NCI-H2029 treated with DMSO at 0.1 percent for 48 hours (cell line): ENCODE data around the gene TTC7B.
A peak's percentile ranks its signal among the peaks of the same experiment; 100 is the strongest.

Source experiments
- DNase-seq: peaks from one replicate; lab custom pipeline; 2025; lab: John Stamatoyannopoulos, UW

The TTC7B gene

GRCh38 chr14:90775441-90775840 is 40.8 kb downstream of the TTC7B start:
- no peak for DNase-seq

DNA sequence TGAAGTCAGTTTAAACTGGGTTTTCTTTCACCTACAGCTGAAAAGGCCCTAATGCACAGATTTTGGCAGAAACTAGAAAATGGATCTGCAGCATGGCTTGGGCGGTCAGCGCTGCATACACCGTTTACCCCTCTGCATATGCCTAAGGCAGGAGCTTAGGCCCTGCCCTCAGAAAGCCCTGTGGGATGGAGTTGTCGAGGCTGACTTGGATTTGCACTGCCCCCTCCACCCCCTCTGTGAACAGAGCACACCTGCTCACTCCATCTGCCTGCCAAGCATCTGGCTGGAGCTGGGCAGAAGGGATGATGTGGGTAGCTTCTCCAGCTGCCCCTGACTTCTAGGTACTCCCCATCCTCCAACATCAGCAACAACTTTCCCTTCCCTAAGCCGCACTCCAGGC is 41.9 kb downstream of the TTC7B start:
- no peak for DNase-seq

DNA sequence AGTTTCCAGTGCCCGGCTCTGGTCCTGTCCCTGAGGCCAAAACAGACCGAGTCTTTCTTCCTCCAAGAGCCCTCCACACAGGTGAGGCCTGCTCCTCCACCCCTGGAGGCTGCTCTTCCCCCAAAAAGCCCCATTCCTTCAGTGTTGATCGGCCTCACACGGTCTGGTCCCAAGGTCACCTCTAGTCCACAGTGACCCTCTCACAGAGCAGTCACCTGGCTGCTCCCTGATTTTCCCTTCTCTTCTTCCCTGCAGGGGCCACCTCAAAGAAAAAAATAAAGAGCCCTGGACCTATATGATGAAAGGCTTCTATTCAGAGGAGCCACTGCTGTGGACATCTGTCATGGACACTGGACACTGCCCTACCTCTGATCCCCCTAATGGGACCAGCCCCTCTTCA is 42.5 kb downstream of the TTC7B start:
- no peak for DNase-seq

- DNase-seq, result no peak
These were observed 43.1 kb downstream of the TTC7B start for GRCh38 chr14:90773196-90773486.

DNA sequence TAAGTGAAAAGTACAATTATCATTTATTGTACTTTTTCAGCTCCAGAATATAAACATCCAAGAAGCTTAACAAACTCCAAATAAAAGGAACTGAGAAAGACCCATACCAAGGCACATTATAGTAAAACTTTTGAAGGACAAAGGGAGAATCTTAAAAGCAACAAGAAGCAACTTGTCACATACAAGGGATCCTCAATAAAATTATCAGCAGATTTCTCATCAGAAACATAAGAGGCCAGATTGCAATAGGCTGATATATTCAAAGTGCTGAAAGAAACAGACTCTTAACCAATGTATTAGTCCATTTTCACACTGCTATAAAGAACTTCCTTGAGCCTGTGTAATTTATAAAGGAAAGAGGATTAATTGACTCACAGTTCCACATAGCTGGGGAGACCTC is 48.3 kb downstream of the TTC7B start:
- no peak for DNase-seq

- DNase-seq, result peak; percentile 4
These were observed 55.5 kb downstream of the TTC7B start for GRCh38 chr14:90760591-90761316.

DNA sequence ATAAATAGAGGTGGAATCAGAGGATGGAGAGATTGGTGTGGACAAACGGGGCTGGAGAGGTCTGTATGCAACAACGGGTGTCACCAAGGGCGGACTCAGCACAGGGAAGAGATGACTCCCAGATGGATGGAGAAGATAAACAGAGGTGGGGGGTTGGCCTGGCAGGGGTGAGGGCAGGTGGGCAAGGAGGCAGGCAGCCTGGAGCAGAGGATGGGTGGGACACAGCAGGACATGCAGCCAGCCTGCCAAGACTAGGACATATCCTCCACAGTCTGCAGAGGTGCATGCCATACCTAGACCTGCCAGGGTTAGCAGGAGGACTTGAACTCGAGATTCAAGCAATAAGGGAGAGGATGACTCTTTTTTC is 56.2 kb downstream of the TTC7B start:
- DNase-seq, result no peak

DNA sequence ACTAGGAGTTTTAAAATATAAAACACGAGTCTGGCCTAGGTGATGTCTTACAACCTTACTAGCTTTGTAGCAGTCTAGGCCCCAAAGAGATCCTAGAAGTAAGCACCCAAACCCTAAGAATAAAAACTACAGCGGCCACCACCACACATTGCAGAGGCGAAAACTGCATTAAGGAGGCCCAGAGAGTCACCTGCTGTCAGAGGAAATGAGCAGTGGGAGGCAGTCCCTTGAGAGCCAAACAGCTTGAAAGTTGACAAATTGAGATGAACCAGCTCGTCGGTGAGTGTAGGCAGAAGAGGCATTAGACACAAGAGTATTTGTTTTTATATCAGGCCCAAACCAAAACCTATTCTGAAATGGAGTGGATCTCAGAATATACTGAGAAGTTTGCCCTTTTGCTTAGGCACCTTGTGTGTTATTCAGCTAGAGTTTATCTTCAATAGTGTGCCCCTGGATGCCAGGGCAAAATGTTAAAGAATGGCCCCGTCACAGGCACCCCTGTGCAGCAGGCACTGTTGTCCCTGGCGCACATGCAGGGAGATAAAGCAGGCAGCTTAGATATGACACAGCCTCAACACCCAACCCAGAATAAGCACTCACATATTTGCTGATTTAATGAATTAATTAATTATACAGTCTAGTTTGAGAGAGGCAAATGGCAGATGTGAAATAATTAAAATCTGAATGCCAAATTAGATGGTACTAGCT is 56.7 kb downstream of the TTC7B start:
- DNase-seq, result no peak

DNA sequence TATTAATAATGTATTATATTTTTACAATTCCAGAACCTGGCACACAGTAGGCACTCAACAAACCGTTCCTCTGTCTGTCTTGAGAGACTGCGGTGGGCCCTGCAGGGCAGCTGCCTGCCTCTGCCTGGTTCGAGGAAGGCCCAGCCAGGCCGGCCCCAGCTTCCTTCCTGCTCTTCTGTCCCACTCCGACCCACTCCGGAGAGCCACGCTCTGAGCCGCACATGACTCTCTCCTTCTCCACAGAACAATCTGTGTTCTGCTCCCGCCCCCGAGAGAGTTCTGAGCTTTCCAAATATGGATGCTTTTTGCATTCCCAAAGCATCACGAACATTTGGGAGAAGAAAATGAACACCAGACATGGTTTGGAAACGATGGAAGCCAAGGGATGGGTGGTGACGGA is 57.3 kb downstream of the TTC7B start:
- DNase-seq, result no peak

DNA sequence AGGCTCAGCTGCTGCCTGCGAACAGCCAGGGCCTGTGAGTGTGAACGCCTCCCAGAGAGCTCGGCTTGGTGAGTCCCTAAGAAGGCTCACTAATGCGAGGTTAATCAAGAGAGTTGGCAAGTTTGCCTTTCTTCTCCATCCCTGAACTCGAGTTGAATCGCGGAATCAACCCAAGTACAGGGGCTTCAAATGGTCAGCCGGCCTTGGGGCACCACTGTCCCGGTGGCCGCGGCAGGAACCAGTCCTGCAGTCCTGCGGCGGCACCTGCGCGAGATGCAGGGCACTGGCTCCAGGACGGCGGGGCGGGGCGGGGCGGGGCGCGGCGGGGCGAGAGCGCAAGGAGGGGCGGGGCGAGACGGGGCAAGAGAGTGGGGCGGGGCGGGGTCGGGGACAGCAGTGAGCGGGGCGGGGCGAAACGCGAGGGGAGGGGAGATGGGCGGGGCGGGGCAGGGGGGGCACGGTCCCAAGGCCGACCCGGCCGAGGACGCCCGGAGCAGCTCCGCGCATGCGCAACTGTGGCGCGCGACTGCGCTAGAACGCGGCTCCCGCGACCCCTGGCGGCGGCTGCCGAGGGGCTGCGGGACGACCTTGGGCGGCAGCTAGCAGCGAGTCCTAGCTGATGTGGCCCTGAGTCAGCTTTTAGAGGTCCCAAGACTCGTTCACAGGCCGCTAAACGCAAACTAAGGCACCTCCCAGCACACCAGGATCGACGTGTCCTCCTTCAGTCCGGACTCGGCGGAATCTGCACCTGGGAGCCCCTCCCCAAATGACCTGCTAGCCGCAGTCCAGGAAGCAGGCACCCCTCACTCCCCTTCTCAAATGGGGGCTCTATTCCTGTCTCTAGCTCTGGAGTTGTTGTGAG is 58.0 kb downstream of the TTC7B start:
- DNase-seq, result peak; percentile 46

- no peak for DNase-seq
These were observed 58.8 kb downstream of the TTC7B start for GRCh38 chr14:90757452-90757851.

GRCh38 chr14:90756755-90757345 is 59.4 kb downstream of the TTC7B start:
- DNase-seq, result no peak

DNA sequence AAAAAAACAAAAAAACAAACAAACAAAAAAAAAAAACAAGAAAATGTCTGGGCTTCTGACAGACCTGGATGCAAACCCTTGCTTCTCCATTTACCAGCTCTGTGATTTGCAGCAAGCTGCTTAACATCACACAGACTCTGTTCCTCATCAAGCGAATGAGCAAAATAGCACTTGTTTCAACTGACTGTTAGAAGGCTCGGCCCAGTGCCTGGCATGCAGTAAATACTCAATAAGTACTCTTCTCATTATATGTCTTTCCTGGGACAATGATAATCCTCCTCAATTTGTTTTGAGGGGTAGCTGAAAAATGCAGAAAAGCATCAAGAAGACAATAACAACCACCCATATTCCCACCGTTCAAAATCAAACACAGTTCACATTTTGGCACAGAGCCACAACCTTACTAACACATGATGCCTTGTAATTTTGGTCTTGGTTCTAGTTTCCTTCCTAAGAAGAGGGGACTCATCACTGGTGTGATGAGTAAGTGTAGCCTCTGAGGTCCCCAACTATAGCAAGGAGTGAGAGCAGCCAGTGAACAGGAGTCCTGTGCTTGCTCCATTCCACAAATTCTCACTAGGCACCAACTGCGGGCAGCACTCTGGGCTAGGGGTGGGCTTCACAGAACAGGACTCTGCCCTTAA is 60.4 kb downstream of the TTC7B start:
- no peak for DNase-seq

DNA sequence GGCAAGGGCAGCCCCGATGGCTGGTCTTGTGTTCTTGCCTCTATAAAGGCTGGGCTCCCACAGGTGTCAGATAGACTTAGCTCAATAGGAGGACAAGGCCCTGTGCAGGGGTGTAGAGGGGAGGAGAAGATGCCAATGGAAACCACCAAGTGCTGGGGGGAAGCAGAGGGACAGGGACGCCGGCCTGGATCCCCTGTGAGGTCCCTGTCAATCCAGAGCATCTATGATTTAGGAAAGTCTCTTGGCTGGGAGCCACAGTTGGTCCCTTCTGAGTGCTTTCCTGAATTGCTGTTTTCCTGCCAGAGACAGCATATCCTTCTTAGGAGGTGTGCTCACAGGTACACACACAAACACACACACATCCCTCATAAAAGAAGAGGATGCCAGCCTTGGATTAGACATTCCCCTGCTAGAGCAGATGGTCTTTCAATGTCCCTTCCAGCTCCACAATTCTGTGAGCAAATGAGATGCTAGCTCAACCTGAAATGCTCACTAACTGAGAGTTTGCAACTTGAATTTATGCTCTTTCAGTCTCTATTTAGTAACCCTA is 62.7 kb downstream of the TTC7B start:
- no peak for DNase-seq

GRCh38 chr14:90750701-90751100 is 65.5 kb downstream of the TTC7B start:
- no peak for DNase-seq

DNA sequence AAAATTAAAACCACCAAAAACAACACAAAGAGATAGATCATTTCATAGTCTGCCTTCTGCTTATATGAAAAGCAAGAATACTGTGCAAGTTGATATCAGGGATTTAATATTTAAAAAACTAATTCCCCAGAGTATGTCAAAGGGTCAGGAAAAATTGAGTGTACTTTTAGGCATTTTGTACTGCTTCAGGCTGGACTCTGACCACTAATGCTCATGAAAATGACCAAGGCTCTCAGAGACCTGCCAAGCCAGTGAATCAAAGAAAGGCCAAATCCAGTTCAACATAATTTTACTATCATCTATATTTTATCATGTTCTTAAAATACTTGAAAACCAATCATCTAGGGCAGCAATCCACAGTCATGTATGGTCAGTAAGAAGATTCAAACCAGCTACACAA is 66.0 kb downstream of the TTC7B start:
- no peak for DNase-seq

- DNase-seq, result no peak
These were observed 68.3 kb downstream of the TTC7B start for GRCh38 chr14:90747909-90748308.

GRCh38 chr14:90743826-90744225 is 72.4 kb downstream of the TTC7B start:
- DNase-seq, result no peak

GRCh38 chr14:90743425-90743824 is 72.8 kb downstream of the TTC7B start:
- DNase-seq, result no peak

DNA sequence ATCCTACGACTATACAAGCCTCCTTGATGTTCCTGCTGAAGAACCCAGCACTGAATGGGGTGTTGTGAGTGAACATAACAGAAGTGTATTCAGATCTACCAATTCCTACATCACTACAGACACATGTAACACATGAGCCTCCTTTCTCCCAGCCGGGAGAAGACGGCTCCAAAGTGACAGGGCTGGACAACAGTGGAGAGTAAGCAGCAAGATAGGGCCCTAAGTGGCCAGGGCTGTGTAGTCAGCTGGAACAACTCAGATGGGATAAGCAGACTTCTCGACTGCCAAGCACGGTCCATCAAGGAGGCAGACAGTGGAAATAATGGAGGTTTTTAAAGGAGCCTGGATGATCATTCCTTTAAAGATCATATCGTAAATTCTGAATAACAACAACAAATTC is 73.5 kb downstream of the TTC7B start:
- no peak for DNase-seq

DNA sequence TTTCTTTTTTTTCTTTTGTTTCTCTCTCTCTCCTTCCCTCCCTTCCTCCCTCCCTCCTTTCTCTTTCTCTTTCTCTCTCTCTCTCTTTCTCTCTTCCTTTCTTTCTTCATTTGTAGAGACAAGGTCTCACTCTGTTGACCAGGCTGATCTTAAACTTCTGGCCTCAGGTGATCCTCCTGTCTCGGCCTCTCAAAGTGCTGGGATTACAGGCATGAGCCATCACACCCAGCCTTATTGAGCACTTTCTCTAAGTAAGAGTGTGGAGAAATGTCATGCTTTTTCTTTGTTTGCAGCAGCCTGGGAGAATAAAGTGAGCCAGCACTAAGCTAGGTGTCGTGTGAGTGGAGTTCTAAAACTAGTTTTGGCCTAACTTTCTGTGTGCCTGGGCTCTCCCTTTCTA is 74.0 kb downstream of the TTC7B start:
- DNase-seq, result no peak

GRCh38 chr14:90741682-90741946 is 74.6 kb downstream of the TTC7B start:
- DNase-seq, result no peak
